Neural cell (in vitro differentiated cells): ENCODE data around the gene PYGO2. TPM values are rescaled to one million over a fixed set of nuclear protein-coding genes. Genes with fewer than 3 reads are reported as not detected.

Experiments
- H2AFZ ChIP-seq: fragments of 200-600, 300-800 bp; sonication (generic), shearing (Covaris generic); 2 replicates; pipeline ENCODE4 v1.6.0; 2014; ENCODE audit warnings: low read depth, mild to moderate bottlenecking, antibody characterized with exemption, low read length, moderate library complexity
- H3F3A ChIP-seq: fragments of 200-600 bp; shearing (Covaris generic); 2 replicates; pipeline ENCODE4 v1.6.1; 2016; ENCODE audit warnings: mild to moderate bottlenecking, moderate library complexity, mixed read lengths, antibody characterized with exemption, low read length; ENCODE audit not compliant: insufficient read depth, poor library complexity, severe bottlenecking
- H3K27ac ChIP-seq: fragments of 200-600, 300-800 bp; sonication (generic), shearing (Covaris generic); 2 replicates; pipeline ENCODE4 v1.5.1; 2014; ENCODE audit warnings: mild to moderate bottlenecking, low read length, moderate library complexity
- H3K27me3 ChIP-seq: fragments of 300-800, 200-600 bp; sonication (generic), shearing (Covaris generic); 2 replicates; pipeline ENCODE4 v1.6.0; 2014; ENCODE audit warnings: mild to moderate bottlenecking, low read depth, low read length, moderate library complexity; ENCODE audit not compliant: insufficient read depth
- H3K36me3 ChIP-seq: fragments of 300-800, 200-600 bp; sonication (generic), shearing (Covaris generic); 2 replicates; pipeline ENCODE4 v1.5.1; 2014; ENCODE audit warnings: mild to moderate bottlenecking, antibody characterized with exemption, low read length, moderate library complexity; ENCODE audit not compliant: insufficient read depth
- H3K4me2 ChIP-seq: fragments of 300-800, 200-600 bp; sonication (generic), shearing (Covaris generic); 2 replicates; pipeline ENCODE4 v1.6.0; 2014; ENCODE audit warnings: mild to moderate bottlenecking, low read length
- H3K4me3 ChIP-seq: fragments of 300-800, 200-600 bp; sonication (generic), shearing (Covaris generic); 2 replicates; pipeline ENCODE4 v1.5.1; 2014; ENCODE audit warnings: mild to moderate bottlenecking, low read length, moderate library complexity
- H3K79me2 ChIP-seq: fragments of 200-600 bp; shearing (Covaris generic); replicated peaks from 2 replicates; pipeline ENCODE4 v1.6.0; 2014; ENCODE audit warnings: mild to moderate bottlenecking, low read length, moderate library complexity; ENCODE audit not compliant: insufficient read depth
- H3K9ac ChIP-seq: fragments of 300-800, 200-600 bp; sonication (generic), shearing (Covaris generic); 2 replicates; pipeline ENCODE4 v1.6.1; 2016; ENCODE audit warnings: mild to moderate bottlenecking, low read length, mixed read lengths
- H3K9me2 ChIP-seq: fragments of 200-600 bp; shearing (Covaris generic); 2 replicates; pipeline ENCODE4 v1.6.1; 2016; ENCODE audit warnings: mild to moderate bottlenecking, low read length, mixed read lengths; ENCODE audit not compliant: insufficient read depth
- H3K9me3 ChIP-seq: fragments of 200-600, 300-800 bp; sonication (generic), shearing (Covaris generic); 2 replicates; pipeline ENCODE4 v1.6.1; 2016; ENCODE audit warnings: mild to moderate bottlenecking, mixed run types, low read length, moderate library complexity, mixed read lengths
- H4K20me1 ChIP-seq: fragments of 200-600 bp; shearing (Covaris generic); 2 replicates; pipeline ENCODE4 v1.6.1; 2016; ENCODE audit warnings: mild to moderate bottlenecking, mixed run types; ENCODE audit not compliant: insufficient read depth
- CTCF ChIP-seq: fragments of 450-650 bp; IDR thresholded peaks from 2 replicates; pipeline ENCODE4 v1.5.1; 2014; ENCODE audit warnings: antibody characterized with exemption, mild to moderate bottlenecking, moderate library complexity; ENCODE audit not compliant: poor library complexity, severe bottlenecking
- EP300 ChIP-seq: fragments of 450-650 bp; conservative IDR thresholded peaks from 2 replicates; pipeline ENCODE4 v1.6.1; 2014; ENCODE audit warnings: antibody characterized with exemption, mild to moderate bottlenecking, moderate library complexity; ENCODE audit not compliant: poor library complexity, severe bottlenecking
- EZH2 ChIP-seq: fragments of 200-600, 300-800 bp; shearing (Covaris generic), sonication (generic); IDR thresholded peaks from 2 replicates; pipeline ENCODE4 v1.6.1; 2014; ENCODE audit warnings: antibody characterized with exemption, low read length, borderline replicate concordance, mild to moderate bottlenecking; ENCODE audit not compliant: insufficient read depth, poor library complexity, severe bottlenecking
- MXI1 ChIP-seq: fragments of 450-650 bp; conservative IDR thresholded peaks from 2 replicates; pipeline ENCODE4 v1.6.1; 2014; ENCODE audit warnings: antibody characterized with exemption, mild to moderate bottlenecking; ENCODE audit not compliant: poor library complexity, severe bottlenecking
- POLR2AphosphoS5 ChIP-seq: IDR thresholded peaks from 2 replicates; pipeline ENCODE4 v1.6.1; 2012
- RAD21 ChIP-seq: fragments of 450-650 bp; conservative IDR thresholded peaks from 2 replicates; pipeline ENCODE4 v1.6.1; 2014; ENCODE audit warnings: antibody characterized with exemption, mild to moderate bottlenecking, moderate library complexity
- REST ChIP-seq: IDR thresholded peaks from 2 replicates; pipeline ENCODE4 v1.6.1; 2012; ENCODE audit warnings: borderline replicate concordance
- SMC3 ChIP-seq: fragments of 450-650 bp; conservative IDR thresholded peaks from 2 replicates; pipeline ENCODE4 v1.6.1; 2014; ENCODE audit warnings: antibody characterized with exemption, mild to moderate bottlenecking, moderate library complexity; ENCODE audit not compliant: poor library complexity
- TAF1 ChIP-seq: IDR thresholded peaks from 2 replicates; pipeline ENCODE4 v1.6.1; 2012; ENCODE audit warnings: low read depth
- polyA plus RNA-seq: library from polyadenylated mRNA; depleted of rRNA; stranded (reverse); fragments of >200 nt; gene quantifications from 2 replicates; pipeline ENCODE4 v1.2.3, GENCODE V29; 2014

PYGO2 gene
- polyA plus RNA-seq, 1 donor from 2014 or later: 13.4 TPM

GRCh38 chr1:154958681-154959425 is 2.7 kb downstream of the PYGO2 start:
- TF ChIP-seq CTCF (no peak), MXI1 (no peak), REST (no peak)
- H2AFZ ChIP-seq: no peak overlapping the region
- no peak overlapping the region for H3K4me3 ChIP-seq
- no peaks in the 10 kb centered on the region for H3K9me3 ChIP-seq
- H4K20me1 ChIP-seq: no peaks in the 10 kb centered on the region
- H3K4me2 ChIP-seq: no peak overlapping the region
- no peak overlapping the region for H3K9ac ChIP-seq
- no peaks in the 10 kb centered on the region for H3K9me2 ChIP-seq
- no peaks in the 10 kb centered on the region for H3K36me3 ChIP-seq
- H3F3A ChIP-seq: peaks cover 8% of the 10 kb centered on the region
- H3K27me3 ChIP-seq: no peaks in the 10 kb centered on the region
- no peak overlapping the region for H3K27ac ChIP-seq
- peaks cover 24% of the 10 kb centered on the region for H3K79me2 ChIP-seq

GRCh38 chr1:154958036-154958435 is 3.5 kb downstream of the PYGO2 start:
- H3K27me3 ChIP-seq: no peaks in the 10 kb centered on the region
- H3K9ac ChIP-seq: no peak overlapping the region
- no peaks in the 10 kb centered on the region for H3K9me2 ChIP-seq
- H3K4me3 ChIP-seq: no peak overlapping the region
- no peak overlapping the region for H3K27ac ChIP-seq
- H3F3A ChIP-seq: peaks cover 8% of the 10 kb centered on the region
- TF ChIP-seq EZH2 (no peak), TAF1 (no peak), REST (no peak), POLR2AphosphoS5 (no peak), SMC3 (no peak), MXI1 (no peak), CTCF (no peak), EP300 (no peak), RAD21 (no peak)
- peaks cover 31% of the 10 kb centered on the region for H3K79me2 ChIP-seq
- no peaks in the 10 kb centered on the region for H3K36me3 ChIP-seq
- no peaks in the 10 kb centered on the region for H3K9me3 ChIP-seq
- H3K4me2 ChIP-seq: no peak overlapping the region
- no peak overlapping the region for H2AFZ ChIP-seq
- no peaks in the 10 kb centered on the region for H4K20me1 ChIP-seq
